ENCODE measurements around the gene ASCL5.
A peak's percentile ranks its signal among the peaks of the same experiment; 100 is the strongest.

ASCL5 gene

GRCh38 chr1:201149400-201149799, 22.4 kb upstream of the ASCL5 start:
- no peak overlapping the region for H3K4me3 ChIP-seq (ENCODE audit: low read depth, low read length)
- TF ChIP-seq CTCF (conservative IDR thresholded peaks at IDR 0.05; ENCODE audit: low read depth, low read length), result peak; percentile 58
- DNase-seq (ENCODE audit: low read depth), result peak; percentile 72

GRCh38 chr1:201147396-201148015, 20.5 kb upstream of the ASCL5 start:
- H3K4me3 ChIP-seq (ENCODE audit: low read depth, low read length), result no peak overlapping the region
- no peak for DNase-seq (ENCODE audit: low read depth)
- TF ChIP-seq CTCF (conservative IDR thresholded peaks at IDR 0.05; ENCODE audit: low read depth, low read length), result no peak

GRCh38 chr1:201146626-201147390, 19.8 kb upstream of the ASCL5 start:
- no peak overlapping the region for H3K4me3 ChIP-seq (ENCODE audit: low read depth, low read length)
- DNase-seq (ENCODE audit: low read depth), result no peak
- no peak for TF ChIP-seq CTCF (conservative IDR thresholded peaks at IDR 0.05; ENCODE audit: low read depth, low read length)

GRCh38 chr1:201145816-201146215, 18.8 kb upstream of the ASCL5 start:
- DNase-seq (ENCODE audit: low read depth), result no peak
- no peak overlapping the region for H3K4me3 ChIP-seq (ENCODE audit: low read depth, low read length)
- no peak for TF ChIP-seq CTCF (conservative IDR thresholded peaks at IDR 0.05; ENCODE audit: low read depth, low read length)

GRCh38 chr1:201145132-201145531, 18.1 kb upstream of the ASCL5 start:
- H3K4me3 ChIP-seq (ENCODE audit: low read depth, low read length), result no peak overlapping the region
- TF ChIP-seq CTCF (conservative IDR thresholded peaks at IDR 0.05; ENCODE audit: low read depth, low read length), result no peak
- no peak for DNase-seq (ENCODE audit: low read depth)

- H3K4me3 ChIP-seq (ENCODE audit: low read depth, low read length), result no peak overlapping the region
- no peak for TF ChIP-seq CTCF (conservative IDR thresholded peaks at IDR 0.05; ENCODE audit: low read depth, low read length)
- no peak for DNase-seq (ENCODE audit: low read depth)
Observed at GRCh38 chr1:201144701-201145100, 17.7 kb upstream of the ASCL5 start.

All from choroid plexus epithelial cell (primary cell).